ENCODE data around the gene IQCH. TPM values are rescaled to one million over a fixed set of nuclear protein-coding genes. Genes with fewer than 3 reads are reported as not detected.

IQCH gene
- 5.2 TPM in 2 replicates for total RNA-seq
- long read RNA-seq, partial matches to known transcripts: 6 of 39 reads
- long read RNA-seq, other reads (novel, unspliced or antisense): 29 of 39 reads

- TF ChIP-seq, protein P1, sequence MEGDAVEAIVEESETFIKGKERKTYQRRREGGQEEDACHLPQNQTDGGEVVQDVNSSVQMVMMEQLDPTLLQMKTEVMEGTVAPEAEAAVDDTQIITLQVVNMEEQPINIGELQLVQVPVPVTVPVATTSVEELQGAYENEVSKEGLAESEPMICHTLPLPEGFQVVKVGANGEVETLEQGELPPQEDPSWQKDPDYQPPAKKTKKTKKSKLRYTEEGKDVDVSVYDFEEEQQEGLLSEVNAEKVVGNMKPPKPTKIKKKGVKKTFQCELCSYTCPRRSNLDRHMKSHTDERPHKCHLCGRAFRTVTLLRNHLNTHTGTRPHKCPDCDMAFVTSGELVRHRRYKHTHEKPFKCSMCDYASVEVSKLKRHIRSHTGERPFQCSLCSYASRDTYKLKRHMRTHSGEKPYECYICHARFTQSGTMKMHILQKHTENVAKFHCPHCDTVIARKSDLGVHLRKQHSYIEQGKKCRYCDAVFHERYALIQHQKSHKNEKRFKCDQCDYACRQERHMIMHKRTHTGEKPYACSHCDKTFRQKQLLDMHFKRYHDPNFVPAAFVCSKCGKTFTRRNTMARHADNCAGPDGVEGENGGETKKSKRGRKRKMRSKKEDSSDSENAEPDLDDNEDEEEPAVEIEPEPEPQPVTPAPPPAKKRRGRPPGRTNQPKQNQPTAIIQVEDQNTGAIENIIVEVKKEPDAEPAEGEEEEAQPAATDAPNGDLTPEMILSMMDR (IDR thresholded peaks at IDR 0.05; ENCODE audit: unreplicated experiment): no peak
- Mint-ChIP-seq H3K36me3 (ENCODE audit: insufficient read depth) (no peaks in the 10 kb centered on the region), H3K4me3 (ENCODE audit: low read depth) (peak within 1 kb of the TSS; percentile 94), H3K27ac (peak within 1 kb of the TSS; percentile 99), H3K27me3 (no peaks in the 10 kb centered on the region), H3K9me3 (ENCODE audit: low read depth) (no peaks in the 10 kb centered on the region), H3K4me1 (ENCODE audit: low read depth) (peaks cover 17% of the 10 kb centered on the region)
- peak; percentile 100 for DNase-seq (ENCODE audit: low spot score, unreplicated experiment)
Measured at GRCh38 chr15:67254238-67255175, at the start of gene IQCH, which contains the start of gene AAGAB. Gene IQCH, plus strand, starts transcription at chr15:67254786. Its CDS starts 111 bp downstream, at chr15:67254897. Gene AAGAB, minus strand, starts transcription at chr15:67254661. Its CDS starts 30 bp downstream, at chr15:67254631.

GRCh38 chr15:67207555-67208207 is 46.9 kb upstream of the IQCH start:
- no peaks in the 10 kb centered on the region for H3K4me1 Mint-ChIP-seq (ENCODE audit: low read depth)
- TF ChIP-seq, protein P1 (IDR thresholded peaks at IDR 0.05; ENCODE audit: unreplicated experiment): no peak
- peaks cover 10% of the 10 kb centered on the region for H3K36me3 Mint-ChIP-seq (ENCODE audit: insufficient read depth)
- no peak for DNase-seq (ENCODE audit: low spot score, unreplicated experiment)
- H3K4me3 Mint-ChIP-seq (ENCODE audit: low read depth): no peak overlapping the region
- no peak overlapping the region for H3K27ac Mint-ChIP-seq
- H3K9me3 Mint-ChIP-seq (ENCODE audit: low read depth): no peaks in the 10 kb centered on the region
- H3K27me3 Mint-ChIP-seq: no peaks in the 10 kb centered on the region

DNA sequence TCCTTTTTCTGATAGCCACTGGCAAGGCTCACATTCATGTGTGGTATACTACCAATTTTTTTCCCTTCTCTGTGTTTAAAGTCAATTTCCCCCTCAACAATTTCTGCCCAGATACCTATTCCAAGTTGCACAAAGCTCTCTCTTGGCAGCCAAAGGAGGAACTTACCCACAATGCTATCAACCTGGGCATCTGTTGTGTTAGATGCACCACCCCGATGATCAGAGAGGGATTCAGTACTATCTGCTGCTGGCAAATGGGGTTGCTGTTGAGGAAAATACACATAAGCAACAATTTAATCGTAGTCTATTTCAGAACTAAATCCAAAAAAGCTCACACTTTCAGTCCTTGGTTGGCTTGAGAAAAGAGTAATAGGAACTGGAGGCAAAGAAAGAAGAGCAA is 46.2 kb upstream of the IQCH start:
- no peaks in the 10 kb centered on the region for H3K9me3 Mint-ChIP-seq (ENCODE audit: low read depth)
- H3K4me3 Mint-ChIP-seq (ENCODE audit: low read depth): no peak overlapping the region
- H3K4me1 Mint-ChIP-seq (ENCODE audit: low read depth): no peaks in the 10 kb centered on the region
- no peaks in the 10 kb centered on the region for H3K27me3 Mint-ChIP-seq
- DNase-seq (ENCODE audit: low spot score, unreplicated experiment): no peak
- H3K36me3 Mint-ChIP-seq (ENCODE audit: insufficient read depth): peaks cover 9% of the 10 kb centered on the region
- H3K27ac Mint-ChIP-seq: no peak overlapping the region
- TF ChIP-seq, protein P1 (IDR thresholded peaks at IDR 0.05; ENCODE audit: unreplicated experiment): no peak

- TF ChIP-seq, protein P1 (IDR thresholded peaks at IDR 0.05; ENCODE audit: unreplicated experiment): no peak
- H3K27me3 Mint-ChIP-seq: no peaks in the 10 kb centered on the region
- H3K9me3 Mint-ChIP-seq (ENCODE audit: low read depth): no peaks in the 10 kb centered on the region
- DNase-seq (ENCODE audit: low spot score, unreplicated experiment): no peak
- peaks cover 10% of the 10 kb centered on the region for H3K36me3 Mint-ChIP-seq (ENCODE audit: insufficient read depth)
- H3K27ac Mint-ChIP-seq: no peak overlapping the region
- no peaks in the 10 kb centered on the region for H3K4me1 Mint-ChIP-seq (ENCODE audit: low read depth)
- no peak overlapping the region for H3K4me3 Mint-ChIP-seq (ENCODE audit: low read depth)
Measured at GRCh38 chr15:67210555-67211168, 43.9 kb upstream of the IQCH start.
